Cardiac fibroblast (primary cell): ENCODE measurements around the gene ST6GALNAC2.
"Not testable (repeated sequence)": the region's sequence is repeated elsewhere in the genome, so short reads cannot be mapped to it uniquely, and the experiment has no call there.

ENCODE experiments used
- DNase-seq, 2 donors: peaks; one replicate each; pipeline versions ENCODE4 v3.0.0 to v3.0.0-alpha.2; 2010; ENCODE audit warnings: low read depth in 2 of 2
- H3K4me3 ChIP-seq, 2 donors: replicated peaks in 1 of 2; 1 replicate in 1 of 2; 2 replicates in 1 of 2; pipeline ENCODE4 v1.5.1; 2011; ENCODE audit warnings: low read depth in 2 of 2, low read length in 2 of 2, mild to moderate bottlenecking in 2 of 2, moderate library complexity in 1 of 2
- TF ChIP-seq, protein P1 (sequence below): IDR thresholded peaks from one replicate; pipeline ENCODE4 v1.5.1; 2011; ENCODE audit warnings: low read depth, mild to moderate bottlenecking, low read length, inconsistent platforms

Gene ST6GALNAC2

DNA sequence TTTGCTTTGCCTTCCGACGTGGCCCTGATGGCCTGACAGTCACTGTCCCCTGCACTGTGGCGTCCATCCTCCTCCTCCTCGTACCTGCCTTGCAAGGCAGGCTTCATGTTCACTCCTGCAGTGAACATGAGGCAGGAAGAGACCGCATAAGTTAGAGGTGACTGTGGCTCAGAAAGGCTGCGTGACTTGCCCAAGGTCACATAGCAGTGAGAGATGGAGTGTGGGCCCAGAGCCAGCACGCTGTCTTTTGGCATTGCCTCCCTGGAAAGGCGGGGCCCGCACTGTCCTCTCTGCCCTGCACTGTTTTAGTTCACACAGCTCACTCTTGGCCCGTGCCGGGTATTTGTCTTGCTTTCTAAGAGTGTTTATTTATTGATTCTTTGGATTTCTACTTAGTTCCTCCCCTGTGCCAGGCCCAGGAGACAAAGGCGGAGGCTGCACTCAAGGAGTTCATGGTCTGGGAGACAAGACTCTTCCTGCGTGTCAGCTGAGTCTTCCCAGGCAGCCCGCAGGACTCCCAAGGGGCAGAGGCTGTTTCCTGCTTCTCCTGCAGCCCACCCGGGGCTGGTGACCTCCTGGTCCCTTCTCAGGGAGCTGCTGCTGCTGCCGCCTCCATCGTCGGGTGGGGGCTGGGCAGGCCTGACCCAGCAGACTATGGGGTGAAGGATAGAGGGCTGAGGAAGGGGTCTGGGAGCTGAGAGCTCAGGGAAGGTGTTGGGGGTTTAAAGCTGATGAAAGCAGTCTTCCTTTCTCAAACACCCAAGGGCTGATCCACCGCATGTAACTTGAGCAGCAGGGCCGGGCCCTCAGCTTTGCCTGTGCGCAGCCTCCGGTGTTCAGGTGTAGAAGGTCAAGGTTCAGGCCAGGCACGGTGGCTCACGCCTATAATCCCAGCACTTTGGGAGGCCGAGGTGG is 60.8 kb downstream of the ST6GALNAC2 start:
- peak; percentile 73 to 85 for DNase-seq

DNA sequence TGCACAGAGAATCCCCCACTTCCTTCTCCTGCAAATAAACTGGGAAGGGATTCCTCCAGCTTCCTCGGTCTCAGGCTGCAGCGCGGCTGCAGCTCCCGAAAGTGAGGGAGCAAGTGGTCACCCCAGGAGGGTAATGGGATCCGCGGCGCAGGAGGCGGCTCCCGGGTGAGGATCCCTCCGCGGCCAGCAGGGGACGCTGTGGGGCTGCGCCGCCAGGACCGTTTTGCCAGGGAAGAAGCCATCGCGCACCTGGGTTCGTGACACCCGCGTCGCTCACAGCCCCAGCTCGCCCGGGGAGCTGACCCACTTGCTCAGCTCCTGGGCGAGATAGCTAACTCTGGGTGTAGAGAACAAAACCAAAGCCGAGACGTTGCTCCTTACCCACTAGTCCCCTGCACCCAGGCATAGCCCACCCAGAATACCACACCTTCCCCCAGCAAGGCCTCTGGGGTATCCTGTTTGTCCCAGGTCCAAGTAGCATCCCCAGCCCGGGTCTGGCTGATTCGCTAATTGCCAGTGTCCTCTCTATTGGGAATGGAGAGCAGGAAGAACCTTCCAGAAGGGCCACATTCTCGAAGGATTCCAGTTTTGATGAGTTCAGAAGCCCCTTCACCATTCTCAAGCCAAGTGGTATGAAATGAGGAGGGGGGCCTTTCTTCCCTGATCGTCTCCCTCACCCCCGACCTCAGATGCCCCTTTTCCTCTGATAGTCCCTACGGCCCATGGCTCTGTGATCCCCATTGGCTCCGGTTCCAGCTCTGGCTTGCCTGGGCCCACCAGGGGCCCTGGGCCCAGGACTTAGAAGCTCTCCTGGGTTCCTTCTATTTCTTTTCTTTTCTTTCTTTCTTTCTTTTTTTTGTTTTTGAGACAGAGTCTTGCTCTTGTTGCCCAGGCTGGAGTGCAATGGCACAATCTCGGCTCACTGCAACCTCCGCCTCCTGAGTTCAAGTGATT is 62.3 kb downstream of the ST6GALNAC2 start:
- DNase-seq, result peak; percentile 57 to 59
- TF ChIP-seq, protein P1, sequence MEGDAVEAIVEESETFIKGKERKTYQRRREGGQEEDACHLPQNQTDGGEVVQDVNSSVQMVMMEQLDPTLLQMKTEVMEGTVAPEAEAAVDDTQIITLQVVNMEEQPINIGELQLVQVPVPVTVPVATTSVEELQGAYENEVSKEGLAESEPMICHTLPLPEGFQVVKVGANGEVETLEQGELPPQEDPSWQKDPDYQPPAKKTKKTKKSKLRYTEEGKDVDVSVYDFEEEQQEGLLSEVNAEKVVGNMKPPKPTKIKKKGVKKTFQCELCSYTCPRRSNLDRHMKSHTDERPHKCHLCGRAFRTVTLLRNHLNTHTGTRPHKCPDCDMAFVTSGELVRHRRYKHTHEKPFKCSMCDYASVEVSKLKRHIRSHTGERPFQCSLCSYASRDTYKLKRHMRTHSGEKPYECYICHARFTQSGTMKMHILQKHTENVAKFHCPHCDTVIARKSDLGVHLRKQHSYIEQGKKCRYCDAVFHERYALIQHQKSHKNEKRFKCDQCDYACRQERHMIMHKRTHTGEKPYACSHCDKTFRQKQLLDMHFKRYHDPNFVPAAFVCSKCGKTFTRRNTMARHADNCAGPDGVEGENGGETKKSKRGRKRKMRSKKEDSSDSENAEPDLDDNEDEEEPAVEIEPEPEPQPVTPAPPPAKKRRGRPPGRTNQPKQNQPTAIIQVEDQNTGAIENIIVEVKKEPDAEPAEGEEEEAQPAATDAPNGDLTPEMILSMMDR, result peak; percentile 100
- H3K4me3 ChIP-seq, result no peak overlapping the region

More for the DNA sequence above, 60.8 kb downstream of the ST6GALNAC2 start:
- TF ChIP-seq, protein P1, result no peak
- H3K4me3 ChIP-seq, result no peak overlapping the region

DNA sequence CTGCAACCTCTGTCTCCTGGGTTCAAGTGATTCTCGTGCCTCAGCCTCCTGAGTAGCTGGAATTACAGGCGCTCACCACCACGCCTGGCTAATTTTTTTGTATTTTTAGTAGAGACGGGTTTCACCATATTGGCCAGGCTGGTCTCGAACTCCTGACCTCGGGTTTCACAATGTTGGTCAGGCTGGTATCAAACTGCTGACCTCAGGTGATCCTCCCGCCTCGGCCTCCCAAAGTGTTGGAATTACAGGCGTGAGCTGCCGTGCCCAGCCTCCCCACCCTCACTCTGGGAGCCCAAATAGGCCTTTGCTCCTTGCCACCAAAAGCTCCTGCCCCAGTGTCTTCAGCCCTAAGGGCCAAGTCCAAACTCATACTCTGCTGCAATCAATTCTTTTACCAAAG is 64.0 kb downstream of the ST6GALNAC2 start:
- H3K4me3 ChIP-seq, DNase-seq: not testable (repeated sequence)

DNA sequence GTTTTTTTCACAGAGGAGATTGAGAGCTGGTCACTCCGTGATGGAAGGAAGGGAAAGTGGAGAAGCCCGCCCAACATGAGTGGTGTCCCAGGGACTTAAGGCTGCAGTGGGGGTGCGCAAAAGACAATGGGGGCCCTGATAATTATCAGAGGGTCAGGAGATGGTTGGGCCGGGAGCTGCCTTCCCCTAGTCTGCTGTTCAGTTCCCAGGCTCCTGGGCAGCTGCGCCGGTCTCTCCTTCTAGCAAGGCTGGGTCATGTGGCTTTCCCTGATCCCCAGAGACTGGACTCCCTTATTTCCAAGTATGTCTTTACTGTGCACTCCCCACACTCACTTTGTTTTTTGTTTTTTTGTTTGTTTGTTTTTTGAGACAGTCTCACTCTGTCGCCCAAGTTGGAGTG is 64.4 kb downstream of the ST6GALNAC2 start:
- no peak for DNase-seq
- H3K4me3 ChIP-seq, result no peak overlapping the region
- TF ChIP-seq, protein P1, result no peak

DNA sequence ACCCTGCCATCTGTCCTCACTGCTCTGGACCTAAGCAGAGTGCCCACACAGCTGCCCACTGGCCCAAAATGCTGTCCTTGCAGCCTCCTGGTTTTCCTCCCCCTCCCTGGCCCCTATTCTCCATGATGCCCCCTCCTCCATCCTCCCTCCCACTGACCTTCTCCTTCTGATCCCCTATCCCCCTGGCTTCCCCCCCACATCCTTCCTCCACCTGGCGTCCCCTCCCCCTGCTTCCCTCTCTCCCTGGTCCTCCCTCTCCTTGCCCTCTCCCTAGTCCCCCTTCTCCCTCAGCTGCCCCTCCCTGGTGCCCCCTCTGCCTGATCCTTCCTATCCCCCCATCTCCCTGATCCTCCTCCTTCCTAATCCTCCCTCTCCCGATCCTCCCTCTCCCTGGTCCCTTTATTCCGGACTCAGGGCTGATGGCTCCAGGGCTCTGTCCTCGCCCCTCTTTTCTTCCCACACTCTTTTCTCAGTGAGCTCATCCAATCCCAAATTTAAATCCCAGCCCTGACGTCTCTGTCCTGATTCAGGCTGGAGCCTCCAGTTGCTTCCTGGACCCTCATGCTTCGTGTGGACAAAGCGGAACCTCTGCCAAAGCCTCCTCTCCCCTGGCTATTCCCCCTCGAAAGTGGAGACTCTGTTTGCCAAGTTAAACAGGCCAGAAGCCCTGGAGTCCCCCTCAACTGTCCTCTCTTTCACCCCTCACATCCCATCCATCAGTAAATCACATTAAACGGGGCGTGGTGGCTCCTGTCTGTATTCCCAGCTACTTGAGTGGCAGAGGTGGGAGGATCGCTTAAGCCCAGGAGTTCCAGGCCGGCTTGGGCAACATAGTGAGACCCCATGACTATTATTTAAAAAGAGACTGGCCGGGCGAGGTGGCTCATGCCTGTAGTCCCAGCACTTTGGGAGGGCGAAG is 66.4 kb downstream of the ST6GALNAC2 start:
- TF ChIP-seq, protein P1, result no peak
- no peak for DNase-seq
- no peak overlapping the region for H3K4me3 ChIP-seq

DNA sequence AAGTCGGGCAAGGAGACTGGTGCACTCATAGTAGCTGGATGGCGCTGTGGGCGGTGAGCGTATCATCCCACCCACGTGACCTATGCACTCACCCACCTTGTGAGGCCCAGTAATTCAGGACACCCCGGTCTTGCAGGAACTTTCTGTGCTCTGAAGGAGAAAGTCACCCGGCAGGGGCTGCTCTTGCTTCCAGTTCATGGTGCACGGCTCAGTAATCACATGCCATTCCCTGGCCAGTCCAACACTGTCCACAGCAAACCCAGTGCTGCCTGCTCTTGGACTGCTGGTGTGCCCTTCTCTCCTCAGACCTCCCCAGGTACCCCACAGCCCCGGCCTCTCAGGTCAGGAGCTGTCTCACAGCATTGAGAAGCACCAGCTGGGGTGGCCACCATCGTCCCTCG is 68.0 kb downstream of the ST6GALNAC2 start:
- no peak overlapping the region for H3K4me3 ChIP-seq
- TF ChIP-seq, protein P1, result no peak
- DNase-seq, result no peak
